DMS153 treated with DMSO at 0.1 percent for 48 hours (cell line): ENCODE measurements around the gene CCND1.
"Not testable (repeated sequence)": the region's sequence is repeated elsewhere in the genome, so short reads cannot be mapped to it uniquely, and the experiment has no call there.

Experiments used
- DNase-seq: peaks from one replicate; lab custom pipeline; 2025; ENCODE audit not compliant: unreplicated experiment; lab: John Stamatoyannopoulos, UW

The CCND1 gene

DNA sequence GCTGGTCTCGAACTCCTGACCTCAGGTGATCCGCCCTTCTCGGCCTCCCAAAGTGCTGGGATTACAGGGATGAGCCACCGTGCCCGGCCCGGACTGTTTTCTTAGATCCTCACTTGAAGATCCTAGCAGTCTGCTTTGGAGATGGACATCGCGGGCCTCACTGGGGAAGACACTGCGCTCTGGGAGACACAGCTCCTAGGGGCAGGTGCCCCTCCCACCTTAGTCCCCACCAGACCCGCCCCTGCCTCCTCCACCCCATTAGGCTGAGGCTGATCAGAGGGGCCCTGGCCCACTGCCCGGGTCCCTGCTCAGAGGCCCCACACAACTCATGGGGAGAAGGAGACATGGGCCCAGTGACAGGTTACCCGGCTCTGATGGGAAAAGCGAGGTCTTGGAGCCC is 45.5 kb downstream of the CCND1 start:
- DNase-seq: no peak

DNA sequence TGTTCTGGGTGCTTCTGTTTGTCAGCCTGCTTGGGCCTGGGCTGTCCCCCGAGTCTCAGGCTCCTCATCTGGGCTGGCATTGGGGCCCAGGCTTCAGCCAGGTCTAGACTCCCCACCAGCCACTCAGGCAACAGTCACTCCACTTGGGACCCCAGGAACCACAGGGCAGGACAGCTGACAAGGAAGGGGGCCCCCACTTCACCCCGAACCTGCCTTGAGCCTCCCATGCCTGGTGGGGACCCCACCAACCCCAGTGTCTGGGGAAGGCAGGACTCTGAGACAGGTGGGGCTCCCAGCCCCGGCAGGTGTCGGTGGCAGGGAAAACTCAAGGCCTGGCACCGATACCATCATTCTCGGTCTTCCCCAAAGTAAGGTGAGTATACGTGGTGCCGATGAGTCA is 45.9 kb downstream of the CCND1 start:
- DNase-seq: no peak

DNA sequence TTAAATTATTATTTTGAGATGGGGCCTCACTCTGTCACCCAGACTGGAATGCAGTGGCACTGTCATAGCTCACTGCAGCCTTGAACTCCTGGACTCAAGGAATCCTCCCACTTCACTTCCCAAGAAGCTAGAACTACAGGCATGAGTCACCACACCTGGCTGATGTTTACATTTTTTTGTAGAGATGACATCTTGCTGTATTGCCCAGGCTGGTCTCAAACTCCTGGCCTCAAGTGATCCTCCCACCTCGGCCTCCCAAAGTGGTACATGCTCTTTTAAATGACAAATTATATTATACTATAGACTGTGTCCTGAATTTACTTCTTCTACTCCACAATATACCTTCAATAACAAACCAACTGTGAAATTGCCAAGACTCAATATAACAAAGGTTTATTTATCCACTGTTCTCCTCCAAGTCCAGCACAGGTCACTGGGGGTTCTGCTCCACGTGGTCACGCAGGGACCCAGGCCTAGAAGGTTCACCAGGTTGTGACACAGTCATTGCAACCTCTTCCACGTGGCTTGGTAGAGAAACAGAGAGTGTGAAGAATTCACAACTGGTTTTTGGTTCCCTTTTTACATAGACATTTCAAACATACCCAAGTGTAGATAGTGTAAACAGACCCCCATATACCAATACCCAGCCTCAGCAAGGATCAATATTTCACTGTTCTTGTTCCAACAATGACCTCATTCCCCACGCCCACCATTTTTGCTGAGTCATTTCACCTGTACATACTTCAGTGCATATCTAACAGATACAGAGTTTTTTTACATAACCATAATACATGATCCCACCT is 47.2 kb downstream of the CCND1 start:
- DNase-seq: not testable (repeated sequence)

DNA sequence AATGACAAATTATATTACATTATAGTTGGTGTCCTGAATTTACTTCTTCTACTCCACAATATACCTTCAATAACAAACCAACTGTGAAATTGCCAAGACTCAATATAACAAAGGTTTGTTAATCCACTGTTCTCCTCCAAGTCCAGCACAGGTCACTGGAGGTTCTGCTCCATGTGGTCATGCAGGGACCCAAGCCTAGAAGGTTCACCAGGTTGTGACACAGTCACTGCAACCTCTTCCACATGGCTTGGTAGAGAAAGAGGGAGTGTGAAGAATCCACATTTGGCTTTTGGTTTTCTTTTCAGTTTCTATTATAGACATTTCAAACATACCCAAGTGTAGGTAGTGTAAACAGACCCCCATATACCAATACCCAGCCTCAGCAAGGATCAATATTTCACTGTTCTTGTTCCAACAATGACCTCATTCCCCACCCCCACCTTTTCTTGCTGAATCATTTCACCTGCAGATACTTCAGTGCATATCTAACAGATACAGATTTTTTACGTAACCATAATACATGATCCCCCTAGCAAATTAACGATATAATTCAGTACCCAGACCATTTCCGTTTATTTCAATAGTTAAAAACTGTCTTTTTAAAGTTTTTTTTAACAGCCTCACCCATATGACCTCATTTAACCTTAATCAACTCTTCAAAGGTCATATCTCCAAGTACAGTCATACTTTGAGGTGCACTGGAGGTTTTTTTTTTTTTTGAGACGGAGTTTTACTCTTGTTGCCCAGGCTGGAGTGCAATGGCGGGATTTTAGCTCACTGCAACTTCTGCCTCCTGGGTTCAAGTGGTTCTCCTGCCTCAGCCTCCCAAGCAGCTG is 48.7 kb downstream of the CCND1 start:
- DNase-seq: no peak

DNA sequence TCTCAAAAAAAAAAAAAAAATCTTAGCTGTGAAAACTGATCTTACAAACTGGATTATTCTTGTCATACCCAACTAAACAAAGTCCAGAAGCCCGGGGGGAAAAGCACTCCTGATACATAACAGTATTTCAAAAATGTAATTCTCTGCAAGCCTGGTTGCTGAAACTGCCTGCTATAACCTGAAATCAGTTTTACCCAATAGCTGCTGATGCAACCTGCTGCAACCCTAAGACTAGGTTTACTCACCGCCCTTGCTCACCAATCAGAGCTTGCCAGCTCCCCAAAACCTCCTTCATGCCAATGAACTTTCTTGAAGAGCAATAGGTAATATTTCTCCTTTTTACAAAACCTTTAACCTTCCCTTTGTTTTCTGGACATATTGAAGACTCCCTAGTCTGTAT is 50.5 kb downstream of the CCND1 start:
- DNase-seq: no peak

DNA sequence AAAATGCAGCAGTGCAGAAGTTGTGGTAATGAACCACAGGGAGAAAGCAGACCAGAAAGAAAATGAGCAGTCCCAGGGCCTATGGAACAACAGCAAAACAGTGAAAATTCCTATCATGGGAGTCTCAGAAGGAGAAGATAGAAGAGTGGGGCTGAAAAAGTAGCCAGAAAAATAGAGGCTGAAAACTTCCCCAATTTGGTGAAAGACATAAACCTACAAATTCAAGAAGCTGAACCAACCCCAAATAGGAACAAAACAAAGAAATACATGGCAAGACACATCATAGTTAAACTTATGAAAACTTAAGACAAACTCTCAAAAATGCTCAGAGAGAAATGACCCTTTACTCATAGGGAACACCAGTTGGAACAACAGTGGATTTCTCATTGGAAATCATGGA is 51.5 kb downstream of the CCND1 start:
- no peak for DNase-seq

DNA sequence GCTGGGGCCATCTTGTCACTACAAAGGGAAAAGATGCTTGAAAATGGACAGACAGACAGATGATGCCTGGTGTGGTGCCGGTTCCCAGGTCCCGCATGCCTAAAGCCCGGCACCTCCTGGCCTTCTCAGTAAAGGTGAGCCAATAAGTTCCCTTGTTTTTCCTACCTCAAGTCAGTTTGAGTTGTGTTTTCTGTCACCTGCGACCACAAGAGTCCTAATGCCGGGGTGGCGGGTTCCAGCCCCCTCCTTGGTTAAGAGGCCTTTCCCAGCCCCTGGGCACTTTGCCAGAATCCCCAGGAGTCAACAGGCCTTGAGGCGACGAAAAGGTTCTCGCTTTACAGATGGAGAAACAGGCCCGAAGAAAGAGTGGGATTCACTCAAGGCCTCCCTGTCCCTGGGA is 53.8 kb downstream of the CCND1 start:
- no peak for DNase-seq

DNA sequence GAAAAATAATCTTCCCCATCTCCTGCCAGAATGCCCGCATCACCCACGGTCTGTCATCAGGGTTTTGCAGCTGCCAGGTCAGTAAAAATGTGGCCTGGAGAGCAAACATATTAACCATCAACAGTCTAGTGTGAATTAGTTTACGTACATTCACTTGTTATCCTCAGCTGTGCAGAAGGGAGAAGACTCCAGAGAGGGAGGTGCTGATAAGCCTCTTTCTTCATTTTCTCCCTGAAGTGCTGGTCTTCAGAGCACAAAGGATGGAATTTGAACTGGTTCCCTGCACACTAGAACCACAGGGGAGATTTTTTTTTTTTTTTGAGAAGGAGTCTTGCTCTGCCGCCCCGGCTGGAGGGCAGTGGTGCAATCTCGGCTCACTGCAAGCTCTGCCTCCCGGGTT is 54.6 kb downstream of the CCND1 start:
- DNase-seq: no peak

DNA sequence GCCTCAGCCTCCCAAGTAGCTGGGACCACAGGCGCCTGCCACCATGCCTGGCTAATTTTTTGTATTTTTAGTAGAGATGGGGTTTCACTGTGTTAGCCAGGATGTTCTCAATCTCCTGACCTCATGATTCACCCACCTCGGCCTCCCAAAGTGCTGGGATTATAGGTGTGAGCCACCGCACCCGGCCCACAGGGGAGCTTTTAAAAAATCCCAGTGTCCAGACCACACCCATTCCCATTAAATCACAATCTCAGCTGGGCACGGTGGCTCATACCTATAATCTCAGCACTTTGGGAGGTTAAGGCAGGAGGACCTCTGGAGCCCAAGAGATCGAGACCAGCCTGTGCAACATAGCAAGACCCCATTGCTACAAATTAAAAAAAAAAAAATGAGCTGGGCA is 55.0 kb downstream of the CCND1 start:
- not testable (repeated sequence) for DNase-seq

DNA sequence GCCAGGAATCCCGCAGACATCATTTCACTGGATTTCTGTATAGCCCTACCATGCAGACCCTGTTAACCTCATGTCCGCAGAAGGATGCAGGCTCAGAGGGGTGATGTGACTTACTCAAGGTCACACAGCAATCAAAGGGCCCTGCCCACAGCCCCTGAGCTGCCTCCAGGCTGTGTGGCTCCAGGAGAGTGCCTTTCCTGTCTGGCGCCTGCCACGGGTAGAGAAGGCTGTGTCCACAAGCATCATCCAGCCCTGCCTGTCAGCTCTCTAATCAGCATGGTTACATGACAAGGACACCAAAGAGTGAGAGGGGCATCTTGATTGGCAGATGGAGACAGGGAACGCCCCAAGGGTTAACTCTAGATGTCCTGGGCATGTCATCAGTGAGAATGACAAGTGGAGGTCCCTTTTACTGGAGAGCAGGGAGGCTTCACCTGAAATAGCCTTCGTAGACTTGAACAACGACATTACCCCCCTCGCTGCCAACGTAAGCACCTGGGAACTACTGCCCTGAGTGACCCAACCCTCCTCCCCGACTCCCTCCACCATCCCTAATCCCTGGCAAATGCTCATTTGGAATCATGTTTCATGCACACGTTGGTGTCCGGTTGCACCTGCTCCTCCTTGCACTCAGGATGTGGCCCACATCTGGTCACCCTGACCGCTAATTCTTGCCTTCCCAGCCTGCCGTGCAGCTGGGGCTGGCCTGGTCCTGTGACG is 56.0 kb downstream of the CCND1 start:
- peak; percentile 11 for DNase-seq

DNA sequence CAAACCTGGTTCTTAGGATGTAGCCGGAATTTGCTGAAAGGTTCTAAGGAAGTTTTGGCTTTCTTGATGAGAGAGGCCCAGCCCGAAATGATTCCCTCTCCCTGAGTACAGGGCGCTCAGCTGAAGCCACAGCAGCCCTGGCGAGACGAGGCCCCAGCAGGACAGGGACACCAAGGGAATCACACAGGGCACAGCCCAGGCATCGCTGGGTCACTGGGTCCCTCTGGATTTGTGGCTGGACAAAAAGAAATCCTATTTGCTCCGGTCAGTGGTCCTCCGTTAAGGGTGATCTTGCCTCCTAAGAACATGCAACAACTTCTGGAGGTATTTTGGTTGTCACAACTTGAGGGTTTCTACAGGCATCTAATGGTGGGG is 56.5 kb downstream of the CCND1 start:
- no peak for DNase-seq

DNA sequence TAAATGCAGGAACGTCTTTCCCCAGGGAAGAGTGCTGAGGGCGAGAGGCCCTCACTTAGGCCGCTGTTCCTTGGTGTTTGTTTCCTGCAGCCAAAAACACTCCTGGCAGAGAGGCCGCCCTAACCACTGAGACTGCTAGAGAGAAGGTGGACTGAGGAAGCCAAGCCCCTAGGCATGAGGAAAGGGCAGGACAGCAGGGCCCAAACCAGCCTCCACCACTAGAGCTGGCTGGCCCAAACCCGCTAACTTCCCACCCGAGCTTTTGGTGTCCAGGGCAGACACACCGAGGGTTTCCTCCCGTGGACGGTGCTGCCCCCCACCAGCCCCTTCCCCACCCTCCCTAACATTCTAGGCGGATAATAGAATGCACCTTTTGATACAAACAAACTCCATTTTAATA is 56.9 kb downstream of the CCND1 start:
- no peak for DNase-seq

DNA sequence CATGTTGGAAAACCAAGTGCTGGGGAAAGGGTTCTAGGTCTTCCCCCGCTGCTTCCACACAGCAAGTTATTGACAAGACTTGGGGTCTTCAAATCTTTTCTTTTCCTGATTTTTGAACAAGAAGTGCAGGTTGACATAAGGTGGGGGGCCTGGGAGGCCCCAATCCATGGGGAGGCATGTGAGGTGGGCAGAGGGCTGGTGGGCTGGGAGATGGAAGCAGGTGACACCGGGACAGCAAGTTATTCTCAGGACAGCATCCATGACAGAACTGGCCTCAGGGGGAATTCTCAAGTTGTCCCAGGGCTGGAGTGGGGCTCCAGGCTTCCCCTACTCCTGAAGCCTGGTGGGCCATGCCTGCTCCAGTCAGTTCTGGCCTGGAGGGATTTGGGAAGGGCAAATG is 57.4 kb downstream of the CCND1 start:
- no peak for DNase-seq

DNA sequence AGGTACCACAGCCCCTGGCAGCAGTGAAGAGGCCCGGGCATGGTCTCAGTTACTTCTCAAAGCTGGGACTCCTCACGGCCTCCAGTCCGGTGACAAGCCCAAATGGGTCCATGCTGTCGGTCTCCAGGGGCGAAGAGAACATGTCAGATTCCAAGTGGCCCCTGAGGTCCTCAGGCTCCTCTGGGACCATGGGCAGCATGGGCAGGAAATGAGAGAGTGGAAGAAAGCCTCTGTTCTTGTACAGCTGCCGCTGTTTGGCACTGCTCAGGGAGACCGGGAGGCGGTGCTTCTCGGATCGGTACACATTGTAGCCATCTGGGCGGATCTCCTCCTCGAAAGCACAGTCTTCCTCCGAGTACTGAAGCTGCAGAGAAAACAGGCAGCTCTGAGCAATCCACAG is 58.3 kb downstream of the CCND1 start:
- DNase-seq: peak; percentile 23

DNA sequence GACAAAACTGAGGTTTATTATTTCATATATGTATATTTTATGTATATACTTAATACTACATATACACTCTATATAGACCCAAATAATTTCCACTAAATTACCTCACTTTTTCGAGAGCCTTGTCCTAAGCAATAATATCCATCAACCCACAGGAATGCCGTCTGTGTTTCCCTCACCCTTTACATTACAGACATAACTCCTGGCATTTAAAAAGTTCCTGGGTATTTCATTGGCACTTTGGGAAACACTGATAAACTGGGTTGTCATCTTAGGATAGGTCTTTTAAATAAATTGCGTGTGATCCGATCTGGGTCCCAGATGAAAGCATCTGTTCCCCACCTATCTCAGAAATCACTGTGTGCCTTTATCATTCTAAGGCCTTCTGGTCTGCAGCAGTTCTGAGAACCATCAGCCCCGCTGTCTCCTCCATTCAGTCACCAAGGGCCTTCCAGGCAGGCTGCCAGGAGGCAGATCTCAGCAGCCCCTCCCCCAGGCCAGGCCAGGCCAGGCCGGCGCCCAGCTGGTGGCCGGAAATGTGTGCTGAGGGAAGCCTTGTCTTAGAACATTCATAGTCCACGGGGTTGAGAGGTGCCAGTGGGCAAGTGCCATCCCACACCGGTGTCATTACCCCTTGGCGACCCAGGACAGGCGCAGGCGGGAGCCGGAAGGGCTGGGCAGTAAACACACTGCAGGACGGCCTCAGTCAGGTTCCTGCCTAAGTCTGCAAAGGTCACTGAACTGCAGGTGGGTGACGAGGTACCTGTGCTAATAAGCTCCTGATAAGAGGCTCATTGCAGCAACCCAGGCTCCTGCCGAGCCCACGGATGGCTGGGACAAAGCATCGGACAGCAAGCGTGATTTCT is 59.6 kb downstream of the CCND1 start:
- DNase-seq: peak; percentile 60

DNA sequence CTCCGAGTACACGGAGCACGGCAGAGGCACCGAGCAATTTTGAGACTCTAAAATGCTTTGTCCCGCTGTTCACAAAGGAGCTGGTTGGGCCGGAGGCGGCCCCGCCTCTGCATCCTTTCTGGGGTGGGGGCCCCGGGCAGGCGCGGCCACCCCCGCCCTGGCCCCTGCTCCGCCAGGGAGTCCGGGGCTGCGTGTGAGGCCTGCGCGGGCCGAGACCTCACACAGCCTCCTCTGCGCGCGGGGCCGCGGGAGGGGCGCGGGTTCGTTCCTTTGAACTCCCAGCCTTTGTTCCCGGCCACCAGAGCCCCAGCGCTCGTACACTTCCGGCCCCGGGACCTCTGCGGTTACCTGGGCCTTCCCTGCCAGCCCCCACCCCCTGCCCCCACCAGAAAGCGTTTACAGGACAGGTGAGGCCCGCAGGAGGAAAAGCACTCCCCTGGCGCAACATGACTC is 61.3 kb downstream of the CCND1 start:
- no peak for DNase-seq

DNA sequence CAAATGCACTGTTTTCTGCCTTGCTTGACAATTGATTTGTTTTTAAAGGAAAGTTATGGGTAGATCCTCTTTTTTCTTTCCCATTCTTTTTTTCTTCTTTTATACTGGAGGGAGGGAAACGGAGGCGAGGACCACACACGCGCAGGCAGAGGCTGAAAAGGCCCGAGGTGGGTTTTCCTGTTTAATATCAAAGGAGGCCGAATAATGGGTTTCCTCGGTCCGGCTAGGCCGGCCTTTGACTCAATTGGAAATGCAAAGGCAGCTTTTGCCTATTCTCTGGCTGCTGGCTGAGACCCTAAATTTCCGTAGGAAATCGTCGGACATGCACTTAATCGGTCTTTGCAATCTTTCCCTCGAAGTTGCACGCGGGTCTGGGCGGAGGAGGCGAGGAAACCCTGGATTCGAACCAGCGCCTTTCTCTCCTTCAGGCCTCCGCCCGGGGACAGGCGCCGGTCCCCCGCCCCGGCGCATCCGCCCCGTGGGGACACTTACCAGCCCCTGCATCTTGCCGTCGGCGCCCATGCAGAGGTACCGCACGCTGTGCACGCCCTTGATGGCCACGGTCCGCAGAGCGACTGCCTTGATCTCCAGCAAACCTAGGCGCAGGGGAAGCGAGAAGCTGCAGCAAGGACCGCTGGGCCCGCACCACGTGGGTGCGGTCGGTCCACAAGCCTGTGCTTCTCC is 62.0 kb downstream of the CCND1 start:
- no peak for DNase-seq

DNA sequence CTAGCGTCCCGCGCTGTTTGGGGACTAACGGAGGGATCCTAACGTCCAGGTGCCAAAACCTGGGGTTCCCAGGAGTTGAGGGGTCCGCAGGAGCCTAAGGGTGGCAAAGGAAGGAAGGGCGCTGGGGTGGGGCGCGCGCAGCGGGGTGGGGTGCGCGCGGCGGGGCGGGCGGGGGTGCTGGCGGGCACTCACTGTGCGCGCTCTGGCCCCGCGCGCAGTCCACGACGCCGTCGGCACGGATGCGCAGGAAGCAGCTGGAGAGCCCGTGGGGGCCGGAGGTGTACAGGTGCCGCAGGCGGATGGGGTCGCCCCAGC is 62.5 kb downstream of the CCND1 start:
- no peak for DNase-seq
